Astrocyte (in vitro differentiated cells and primary cell): ENCODE measurements around the gene INSC. TPM values are rescaled to one million over a fixed set of nuclear protein-coding genes. Genes with fewer than 3 reads are reported as not detected.
A peak's percentile ranks its signal among the peaks of the same experiment; 100 is the strongest.

Experiments
- DNase-seq: peaks from one replicate; pipeline ENCODE4 v3.0.0-alpha.2; 2010; ENCODE audit warnings: low read depth
- FAIRE-seq: peaks from 2 replicates; lab custom pipeline; 2011; peaks lifted over from hg19 to GRCh38; lab: Jason Lieb, UNC
- H2AFZ ChIP-seq: 2 replicates; pipeline ENCODE4 v1.6.0; 2012; ENCODE audit warnings: low read depth, low read length, inconsistent platforms
- H3K27ac ChIP-seq: 2 replicates; pipeline ENCODE4 v1.5.1; 2011; ENCODE audit warnings: low read depth, low read length, inconsistent platforms
- H3K27me3 ChIP-seq: 2 replicates; pipeline ENCODE4 v1.6.0; 2011; ENCODE audit warnings: low read length, inconsistent platforms; ENCODE audit not compliant: insufficient read depth
- H3K36me3 ChIP-seq: 2 replicates; pipeline ENCODE4 v1.5.1; 2011; ENCODE audit warnings: low read length, inconsistent platforms; ENCODE audit not compliant: insufficient read depth
- H3K4me1 ChIP-seq: 2 replicates; pipeline ENCODE4 v1.5.1; 2011; ENCODE audit warnings: low read length, inconsistent platforms; ENCODE audit not compliant: insufficient read depth
- H3K4me2 ChIP-seq: 2 replicates; pipeline ENCODE4 v1.6.0; 2012; ENCODE audit warnings: low read length, inconsistent platforms
- H3K4me3 ChIP-seq: 2 replicates; pipeline ENCODE4 v1.5.1; 2011; ENCODE audit warnings: low read depth, mild to moderate bottlenecking, low read length, inconsistent platforms; ENCODE audit not compliant: insufficient read depth
- H3K79me2 ChIP-seq: 2 replicates; pipeline ENCODE4 v1.6.0; 2012; ENCODE audit warnings: mild to moderate bottlenecking, low read length, inconsistent platforms; ENCODE audit not compliant: insufficient read depth
- H3K9ac ChIP-seq: 2 replicates; pipeline ENCODE4 v1.6.0; 2012; ENCODE audit warnings: mild to moderate bottlenecking, low read length, inconsistent platforms
- H3K9me3 ChIP-seq: 2 replicates; pipeline ENCODE4 v1.5.1; 2012; ENCODE audit warnings: low read depth, mild to moderate bottlenecking, low read length, inconsistent platforms; ENCODE audit not compliant: insufficient read depth
- H4K20me1 ChIP-seq: 2 replicates; pipeline ENCODE4 v1.6.0; 2012; ENCODE audit warnings: low read length, inconsistent platforms; ENCODE audit not compliant: insufficient read depth
- H3K27ac Mint-ChIP-seq: one replicate; pipeline ENCODE4 v1.8.0; 2021; ENCODE audit warnings: mild to moderate bottlenecking, mixed read lengths; ENCODE audit not compliant: unreplicated experiment
- H3K27me3 Mint-ChIP-seq: one replicate; pipeline ENCODE4 v1.8.0; 2021; ENCODE audit warnings: low read depth, mixed read lengths; ENCODE audit not compliant: unreplicated experiment
- H3K36me3 Mint-ChIP-seq: one replicate; pipeline ENCODE4 v1.8.0; 2021; ENCODE audit warnings: low read depth, mixed read lengths; ENCODE audit not compliant: unreplicated experiment
- H3K4me1 Mint-ChIP-seq: one replicate; pipeline ENCODE4 v1.8.0; 2021; ENCODE audit warnings: low read depth, mixed read lengths; ENCODE audit not compliant: unreplicated experiment
- H3K4me3 Mint-ChIP-seq: one replicate; pipeline ENCODE4 v1.8.0; 2021; ENCODE audit warnings: mild to moderate bottlenecking, moderate library complexity, mixed read lengths; ENCODE audit not compliant: unreplicated experiment
- H3K9me3 Mint-ChIP-seq: one replicate; pipeline ENCODE4 v1.8.0; 2021; ENCODE audit warnings: mild to moderate bottlenecking, mixed read lengths; ENCODE audit not compliant: unreplicated experiment
- EZH2 ChIP-seq: IDR thresholded peaks from 2 replicates; pipeline ENCODE4 v1.6.1; 2012; ENCODE audit warnings: mild to moderate bottlenecking, low read length, inconsistent platforms; ENCODE audit not compliant: insufficient read depth
- total RNA-seq: library from RNA; stranded (reverse); gene quantifications from 2 replicates; pipeline ENCODE4 v1.2.1, GENCODE V29; 2021
- TF ChIP-seq, protein P1 (sequence below): IDR thresholded peaks from 2 replicates; pipeline ENCODE4 v1.5.1; 2011; ENCODE audit warnings: low read depth, mild to moderate bottlenecking, inconsistent platforms, low read length, moderate library complexity; ENCODE audit not compliant: insufficient read depth

INSC gene
- total RNA-seq, 1 donor from 2014 or later, result not detected

DNA sequence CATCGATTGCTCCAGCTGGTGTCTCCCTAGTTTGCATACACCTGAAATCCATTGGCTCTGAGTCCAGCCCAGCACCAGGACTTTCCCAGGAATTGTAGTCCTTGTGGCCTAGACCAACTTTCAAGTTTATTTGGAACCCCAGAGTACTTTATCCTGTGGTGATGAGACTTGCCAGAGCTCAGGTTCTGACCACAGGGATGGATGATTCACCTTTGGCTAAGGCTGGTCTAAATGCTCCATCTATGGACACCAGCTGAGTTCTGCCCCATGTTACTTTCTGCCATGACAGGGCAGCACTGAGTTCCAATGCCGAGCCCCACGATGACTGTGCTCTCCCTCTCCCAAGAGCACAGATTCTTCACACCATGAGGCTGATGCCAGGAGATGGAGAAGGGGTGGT, 17.3 kb upstream of the INSC start:
- peaks cover 14% of the 10 kb centered on the region for H3K27me3 Mint-ChIP-seq
- Histone ChIP-seq H3K4me2 (no peak overlapping the region), H3K27me3 (peaks cover 18% of the 10 kb centered on the region), H3K79me2 (no peaks in the 10 kb centered on the region), H3K27ac (no peak overlapping the region), H3K4me3 (no peak overlapping the region), H3K36me3 (no peaks in the 10 kb centered on the region), H3K9ac (no peak overlapping the region), H3K9me3 (no peaks in the 10 kb centered on the region), H4K20me1 (no peaks in the 10 kb centered on the region), H2AFZ (no peak overlapping the region), H3K4me1 (no peaks in the 10 kb centered on the region)
- H3K9me3 Mint-ChIP-seq, result no peaks in the 10 kb centered on the region
- no peak overlapping the region for H3K4me3 Mint-ChIP-seq
- H3K27ac Mint-ChIP-seq, result no peak overlapping the region
- H3K36me3 Mint-ChIP-seq, result no peaks in the 10 kb centered on the region
- no peak for FAIRE-seq
- DNase-seq, result no peak
- no peak for TF ChIP-seq EZH2
- TF ChIP-seq, protein P1, sequence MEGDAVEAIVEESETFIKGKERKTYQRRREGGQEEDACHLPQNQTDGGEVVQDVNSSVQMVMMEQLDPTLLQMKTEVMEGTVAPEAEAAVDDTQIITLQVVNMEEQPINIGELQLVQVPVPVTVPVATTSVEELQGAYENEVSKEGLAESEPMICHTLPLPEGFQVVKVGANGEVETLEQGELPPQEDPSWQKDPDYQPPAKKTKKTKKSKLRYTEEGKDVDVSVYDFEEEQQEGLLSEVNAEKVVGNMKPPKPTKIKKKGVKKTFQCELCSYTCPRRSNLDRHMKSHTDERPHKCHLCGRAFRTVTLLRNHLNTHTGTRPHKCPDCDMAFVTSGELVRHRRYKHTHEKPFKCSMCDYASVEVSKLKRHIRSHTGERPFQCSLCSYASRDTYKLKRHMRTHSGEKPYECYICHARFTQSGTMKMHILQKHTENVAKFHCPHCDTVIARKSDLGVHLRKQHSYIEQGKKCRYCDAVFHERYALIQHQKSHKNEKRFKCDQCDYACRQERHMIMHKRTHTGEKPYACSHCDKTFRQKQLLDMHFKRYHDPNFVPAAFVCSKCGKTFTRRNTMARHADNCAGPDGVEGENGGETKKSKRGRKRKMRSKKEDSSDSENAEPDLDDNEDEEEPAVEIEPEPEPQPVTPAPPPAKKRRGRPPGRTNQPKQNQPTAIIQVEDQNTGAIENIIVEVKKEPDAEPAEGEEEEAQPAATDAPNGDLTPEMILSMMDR, result no peak
- H3K4me1 Mint-ChIP-seq, result peaks cover 4% of the 10 kb centered on the region

DNA sequence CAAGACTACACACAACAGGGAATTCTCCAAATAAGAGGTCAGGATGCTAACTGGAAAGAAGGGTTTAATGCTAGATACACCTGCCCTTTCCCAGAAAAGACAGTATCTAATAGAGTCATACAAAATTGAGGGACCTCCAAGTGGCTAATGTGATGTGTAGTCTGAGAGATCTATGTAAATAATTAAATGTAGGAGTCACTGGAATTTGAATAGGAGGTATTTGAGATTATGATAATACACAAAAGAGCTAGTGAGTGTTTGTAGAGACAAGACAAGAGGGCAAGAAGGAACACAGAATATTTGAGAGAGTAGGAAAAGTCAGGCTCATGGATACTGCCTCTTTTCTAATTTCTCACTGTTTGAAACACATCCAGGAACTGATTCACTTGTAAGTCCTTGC, 15.5 kb upstream of the INSC start:
- H3K4me3 ChIP-seq, result no peak overlapping the region
- H3K4me1 ChIP-seq, result no peaks in the 10 kb centered on the region
- H3K27me3 Mint-ChIP-seq, result peaks cover 14% of the 10 kb centered on the region
- TF ChIP-seq, protein P1, result no peak
- no peak for TF ChIP-seq EZH2
- H3K9ac ChIP-seq, result no peak overlapping the region
- no peak for DNase-seq
- H3K27ac ChIP-seq, result no peak overlapping the region
- H3K9me3 ChIP-seq, result no peaks in the 10 kb centered on the region
- no peaks in the 10 kb centered on the region for H3K36me3 ChIP-seq
- peaks cover 2% of the 10 kb centered on the region for H3K36me3 Mint-ChIP-seq
- no peaks in the 10 kb centered on the region for H3K79me2 ChIP-seq
- no peak overlapping the region for H3K4me3 Mint-ChIP-seq
- peaks cover 4% of the 10 kb centered on the region for H3K4me1 Mint-ChIP-seq
- no peak overlapping the region for H3K27ac Mint-ChIP-seq
- H3K9me3 Mint-ChIP-seq, result peaks cover 3% of the 10 kb centered on the region
- no peak overlapping the region for H3K4me2 ChIP-seq
- no peak overlapping the region for H2AFZ ChIP-seq
- H4K20me1 ChIP-seq, result no peaks in the 10 kb centered on the region
- FAIRE-seq, result no peak
- H3K27me3 ChIP-seq, result peaks cover 18% of the 10 kb centered on the region

DNA sequence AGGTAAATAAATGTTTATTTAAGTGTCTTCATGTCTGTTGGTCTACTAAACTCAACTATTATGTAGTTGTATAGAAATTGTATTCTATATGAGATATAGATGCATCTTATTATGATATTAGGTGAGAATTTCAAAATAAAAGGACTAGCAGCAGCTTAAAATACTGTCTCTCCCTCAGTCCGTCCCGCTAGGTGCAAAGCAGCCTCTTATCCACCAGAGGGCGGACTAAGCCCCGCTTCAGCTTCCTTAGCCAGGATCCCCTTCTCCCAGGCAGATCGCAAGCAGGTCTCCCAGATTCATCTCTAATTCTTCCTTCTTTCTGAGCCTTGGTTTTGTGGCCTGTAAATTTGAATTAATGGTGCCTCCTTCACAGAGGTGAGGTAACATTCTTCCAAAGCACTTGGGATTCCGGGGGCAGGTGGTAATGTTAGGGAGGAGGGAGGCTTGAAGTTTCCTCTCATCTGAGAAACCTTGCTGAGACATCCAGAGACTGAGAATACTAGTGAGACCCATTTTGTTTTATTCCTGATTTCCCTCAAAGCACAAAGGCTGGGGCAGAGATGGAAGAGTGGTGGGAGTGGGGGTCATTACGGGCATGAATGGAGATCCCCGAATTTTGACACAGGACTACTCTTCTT, 13.5 kb upstream of the INSC start:
- FAIRE-seq (no peak), DNase-seq (peak; percentile 22)
- H3K27me3 ChIP-seq, result peaks cover 18% of the 10 kb centered on the region
- no peaks in the 10 kb centered on the region for H3K79me2 ChIP-seq
- Mint-ChIP-seq H3K27ac (no peak overlapping the region), H3K4me3 (no peak overlapping the region), H3K36me3 (peaks cover 2% of the 10 kb centered on the region), H3K9me3 (peaks cover 3% of the 10 kb centered on the region), H3K27me3 (peaks cover 14% of the 10 kb centered on the region), H3K4me1 (peaks cover 4% of the 10 kb centered on the region)
- H3K4me3 ChIP-seq, result no peak overlapping the region
- no peaks in the 10 kb centered on the region for H3K36me3 ChIP-seq
- H3K27ac ChIP-seq, result no peak overlapping the region
- H2AFZ ChIP-seq, result no peak overlapping the region
- H3K4me2 ChIP-seq, result no peak overlapping the region
- H3K9ac ChIP-seq, result no peak overlapping the region
- TF ChIP-seq, protein P1, result peak; percentile 96
- no peak for TF ChIP-seq EZH2
- no peaks in the 10 kb centered on the region for H4K20me1 ChIP-seq
- peaks cover 5% of the 10 kb centered on the region for H3K4me1 ChIP-seq
- no peaks in the 10 kb centered on the region for H3K9me3 ChIP-seq
